GM18507 (cell line): Measurements from ENCODE around the gene HOXB7.

Experiments used
- DNase-seq: peaks from one replicate; pipeline ENCODE4 v3.0.0; 2011; ENCODE audit warnings: low read depth; ENCODE audit not compliant: insufficient read length; ENCODE audit errors: extremely low spot score
- FAIRE-seq: peaks from 2 replicates; lab custom pipeline; 2011; peaks lifted over from hg19 to GRCh38; lab: Jason Lieb, UNC

HOXB7 gene

GRCh38 chr17:48612854-48613691, 2.3 kb upstream of the HOXB7 start:
- DNase-seq = no peak
- peak; percentile 52 for FAIRE-seq

DNA sequence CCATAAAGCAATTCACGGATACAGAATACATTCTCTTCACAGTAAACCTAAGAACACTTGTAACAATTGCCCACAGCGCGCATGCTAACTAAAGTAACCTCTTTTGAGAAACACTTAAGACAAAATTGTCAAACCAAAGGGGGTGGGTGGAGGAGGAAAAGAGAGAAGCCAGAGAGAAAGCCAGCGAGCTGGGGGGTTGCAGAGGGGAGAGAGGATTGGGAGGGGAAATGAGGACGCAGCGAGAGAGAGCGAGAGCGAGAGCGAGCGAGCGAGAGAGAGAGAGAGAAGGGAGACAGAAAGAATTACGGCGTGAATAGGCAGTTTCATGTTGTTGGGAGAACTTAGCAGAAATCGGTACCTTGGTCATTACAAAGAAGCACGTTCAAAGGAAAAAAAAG, 1.6 kb upstream of the HOXB7 start:
- DNase-seq (no peak), FAIRE-seq (no peak)

- DNase-seq (no peak), FAIRE-seq (peak; percentile 5)
Measured at GRCh38 chr17:48611681-48612455, 1.1 kb upstream of the HOXB7 start.

GRCh38 chr17:48611213-48611612, 396 bp upstream of the HOXB7 start:
- DNase-seq (no peak), FAIRE-seq (no peak)

- no peak for FAIRE-seq
- no peak for DNase-seq
Measured at GRCh38 chr17:48609759-48610281, 997 bp downstream of the HOXB7 start.

- FAIRE-seq (no peak), DNase-seq (no peak)
Measured at GRCh38 chr17:48609033-48609432, 1.8 kb downstream of the HOXB7 start.

DNA sequence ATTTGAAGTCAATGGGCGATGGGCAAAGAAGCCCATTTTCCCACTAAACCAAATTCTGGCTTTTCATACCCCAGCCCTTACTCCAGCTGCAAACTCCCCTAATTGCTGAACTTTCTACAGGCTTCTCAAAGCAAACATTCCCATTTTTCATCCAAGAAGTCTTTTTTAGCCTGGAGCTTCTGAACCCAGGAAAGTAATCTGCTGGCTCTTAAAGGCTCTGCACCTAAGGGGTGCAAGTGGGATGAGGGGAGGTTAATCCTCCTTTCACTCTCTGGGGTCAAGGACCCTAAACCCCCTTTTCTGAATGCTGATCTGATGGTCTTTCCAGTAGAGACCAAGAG, 2.4 kb downstream of the HOXB7 start:
- DNase-seq = no peak
- FAIRE-seq = no peak

DNA sequence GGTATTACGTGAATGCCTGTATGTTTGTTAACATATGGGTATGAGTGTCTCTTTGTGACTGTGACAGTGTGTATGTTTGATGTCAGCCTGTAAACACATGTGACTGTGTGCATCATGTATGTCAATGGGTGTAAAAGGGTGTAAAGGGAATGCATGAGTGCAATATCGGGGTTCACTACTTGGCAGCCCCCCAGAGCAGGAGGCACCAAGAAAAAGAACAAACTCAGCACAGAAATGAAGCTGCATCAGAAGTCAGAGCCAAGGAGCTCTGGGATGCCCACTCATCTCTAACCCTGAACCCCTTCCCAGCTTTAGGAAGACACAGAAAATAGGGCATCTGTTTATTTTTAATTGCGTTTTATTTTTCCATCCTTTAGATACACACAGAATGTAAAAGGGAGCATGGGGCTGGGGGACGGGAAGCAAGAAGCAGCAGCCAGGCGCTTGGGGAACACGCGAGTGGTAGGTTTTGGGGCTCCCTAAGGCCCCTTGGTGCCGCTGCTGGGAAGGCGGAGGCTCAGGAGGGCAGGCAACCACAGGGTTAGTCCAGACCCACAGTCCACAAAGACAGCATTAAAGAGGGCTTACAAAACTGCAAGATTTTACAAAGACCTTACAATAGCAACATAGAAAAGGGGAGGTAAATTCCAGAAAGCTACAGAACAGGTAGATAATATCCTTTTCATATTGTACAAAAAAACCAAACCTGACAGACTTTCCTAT, 3.8 kb downstream of the HOXB7 start:
- no peak for DNase-seq
- no peak for FAIRE-seq

DNA sequence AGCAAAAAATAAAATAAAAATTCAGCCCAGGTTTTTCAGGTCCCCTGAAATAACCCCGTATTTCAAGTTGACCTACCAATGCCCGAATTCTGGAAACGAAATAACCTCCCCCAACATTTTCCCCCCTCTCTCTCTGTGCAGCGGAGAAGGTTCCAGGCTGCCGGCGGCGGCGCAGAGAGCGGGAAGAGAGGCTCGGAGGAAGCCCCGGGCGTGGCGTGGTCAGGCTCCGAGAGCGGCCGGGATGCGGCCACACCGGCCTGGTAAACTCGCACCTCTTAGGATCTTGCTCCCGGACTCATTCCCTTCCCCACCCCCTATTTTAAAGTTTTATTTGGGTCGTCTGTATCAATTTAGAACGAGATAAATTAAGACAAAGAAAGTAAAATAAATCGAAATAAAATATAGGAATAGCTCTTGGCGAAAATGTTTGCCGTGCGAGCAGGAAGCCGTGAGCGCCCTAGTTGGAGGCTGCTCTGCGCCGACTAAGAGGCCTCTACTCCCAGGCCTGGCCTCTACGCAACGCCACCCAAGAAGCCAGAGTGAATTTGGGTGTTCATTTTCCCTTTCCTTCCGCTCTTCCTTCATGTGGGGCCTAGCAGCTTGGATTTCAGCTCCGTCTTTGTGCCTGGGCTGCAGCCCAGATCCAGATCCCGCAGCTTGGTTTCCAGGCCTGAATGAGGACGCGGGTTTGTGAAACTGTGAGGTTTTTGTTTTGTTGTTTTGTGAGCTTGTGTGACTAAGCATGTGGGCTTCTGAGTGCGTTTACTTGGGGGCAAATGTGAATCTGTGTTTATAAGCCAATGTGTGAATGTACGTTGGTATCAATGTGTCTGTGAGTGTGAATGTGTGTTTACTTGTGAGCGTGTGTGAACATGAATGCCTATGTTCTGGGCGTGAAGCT, 4.6 kb downstream of the HOXB7 start:
- DNase-seq (no peak), FAIRE-seq (no peak)

- FAIRE-seq (no peak), DNase-seq (no peak)
Measured at GRCh38 chr17:48605409-48605919, 5.4 kb downstream of the HOXB7 start.

DNA sequence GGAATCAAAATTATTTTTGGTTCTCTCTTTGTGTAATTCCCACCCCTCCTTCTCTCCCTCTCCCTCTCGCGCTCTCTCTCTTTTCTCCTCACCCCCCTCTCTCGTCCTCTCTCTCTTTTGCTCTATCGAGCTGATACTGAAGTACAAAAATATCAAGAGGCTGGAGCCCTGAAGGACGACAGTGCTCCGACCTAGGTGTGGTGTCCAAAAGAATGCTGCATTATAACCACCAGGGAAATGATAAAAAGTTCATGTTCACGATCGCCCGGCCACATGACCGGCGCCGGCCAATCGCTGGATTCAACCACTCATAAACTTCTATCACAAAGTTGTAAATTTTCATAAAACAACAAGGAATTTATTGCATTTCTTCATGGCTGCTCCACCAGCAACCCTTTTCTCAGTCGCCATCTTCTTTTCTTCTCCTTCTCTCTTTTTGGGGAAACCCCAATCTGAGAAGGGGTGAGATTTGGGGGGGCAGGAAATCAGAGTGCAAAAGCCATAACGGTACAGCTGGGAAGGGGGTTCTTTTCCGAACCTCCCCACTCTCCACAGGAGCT, 6.0 kb downstream of the HOXB7 start, which contains the start of gene HOXB6:
Gene HOXB6, minus strand, starts transcription at position 217 of the 560 bp plus-strand sequence. CDS start 6,836 bp downstream, outside the sequence.
- no peak for DNase-seq

DNA sequence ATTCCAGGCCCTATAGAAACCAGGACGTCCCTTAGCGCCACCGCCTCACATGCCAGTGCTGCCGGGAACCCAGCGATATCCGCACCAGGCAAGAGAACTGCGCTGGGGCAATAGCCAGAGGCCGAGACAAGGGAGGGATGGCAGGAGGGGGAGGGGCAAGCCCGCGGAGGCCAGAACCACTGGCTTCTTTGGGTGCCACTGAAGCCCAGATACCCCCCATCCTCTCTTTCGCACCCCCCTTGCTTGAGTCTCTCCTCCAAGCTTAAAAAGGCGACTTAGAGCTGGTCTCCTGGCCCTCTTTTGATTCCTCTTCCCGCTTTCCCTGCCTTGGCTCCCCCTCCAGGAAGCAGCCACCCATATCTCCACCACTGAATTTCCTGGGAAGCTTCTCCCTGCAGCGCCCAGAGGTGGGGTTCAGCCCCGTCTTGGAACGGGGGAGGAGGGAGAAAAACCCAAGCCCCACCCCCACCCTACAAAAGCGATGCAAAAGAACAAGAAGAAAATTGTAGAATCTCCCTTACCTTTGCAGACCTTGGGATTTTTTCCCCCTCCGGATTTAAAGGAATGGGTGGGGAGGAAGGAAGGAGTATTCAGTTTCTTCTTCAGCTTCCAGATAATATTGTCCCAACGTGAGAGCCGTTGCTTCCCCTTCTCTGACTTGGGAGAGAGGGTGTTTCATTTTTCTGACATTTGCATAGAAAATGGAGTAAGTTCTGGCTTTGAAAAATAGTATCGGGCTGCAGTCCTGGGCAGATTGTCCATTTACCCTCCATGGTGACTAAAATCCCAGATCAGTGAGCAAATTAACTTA, 6.7 kb downstream of the HOXB7 start:
- DNase-seq = no peak
- FAIRE-seq = no peak

More for the DNA sequence above, 6.0 kb downstream of the HOXB7 start, which contains the start of gene HOXB6:
- no peak for FAIRE-seq

DNA sequence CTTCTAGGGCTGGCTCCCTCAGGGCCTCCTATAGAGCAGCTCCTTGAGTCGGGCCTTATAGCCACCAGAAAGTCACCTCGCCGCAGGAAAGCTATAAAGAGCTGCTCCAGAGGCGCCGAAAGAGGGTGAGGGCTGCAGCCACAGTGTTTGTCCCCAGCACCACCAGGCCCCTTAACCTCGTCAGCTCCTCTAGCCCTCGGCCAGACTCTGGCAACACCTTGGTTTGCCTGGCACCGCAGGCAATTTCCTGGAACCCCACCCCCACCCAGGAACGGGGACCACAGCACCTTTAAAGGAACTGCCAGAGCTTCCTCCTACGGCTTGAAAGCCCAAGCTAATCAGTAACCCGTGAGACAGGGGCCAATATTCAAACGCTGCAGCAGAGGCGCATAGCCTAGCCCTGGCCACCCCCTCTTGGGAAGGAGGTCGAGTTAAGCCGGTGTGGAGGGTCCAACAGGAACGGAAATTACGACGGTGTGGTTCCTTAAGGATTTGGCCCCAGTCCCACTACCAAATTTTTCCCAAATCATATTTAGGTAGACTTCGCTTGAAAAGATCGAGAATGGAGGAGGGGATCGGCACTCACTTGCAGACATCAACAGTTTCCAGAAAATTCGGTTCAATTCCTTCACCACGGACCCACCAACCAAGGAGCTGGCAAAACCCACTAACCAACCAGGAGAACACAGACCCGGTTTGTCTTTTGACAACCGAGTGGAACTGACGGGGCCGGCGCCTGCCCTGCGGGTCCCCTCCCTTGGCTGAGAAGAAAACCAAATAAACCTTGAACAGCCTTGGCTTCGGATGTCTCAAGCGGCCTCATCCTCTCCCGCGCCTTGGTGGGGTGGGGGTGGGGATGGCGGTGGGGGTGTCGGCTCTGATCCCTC, 9.0 kb downstream of the HOXB7 start:
- DNase-seq (no peak), FAIRE-seq (peak; percentile 36)

- DNase-seq (no peak), FAIRE-seq (no peak)
Measured at GRCh38 chr17:48601207-48601538, 9.6 kb downstream of the HOXB7 start.

DNA sequence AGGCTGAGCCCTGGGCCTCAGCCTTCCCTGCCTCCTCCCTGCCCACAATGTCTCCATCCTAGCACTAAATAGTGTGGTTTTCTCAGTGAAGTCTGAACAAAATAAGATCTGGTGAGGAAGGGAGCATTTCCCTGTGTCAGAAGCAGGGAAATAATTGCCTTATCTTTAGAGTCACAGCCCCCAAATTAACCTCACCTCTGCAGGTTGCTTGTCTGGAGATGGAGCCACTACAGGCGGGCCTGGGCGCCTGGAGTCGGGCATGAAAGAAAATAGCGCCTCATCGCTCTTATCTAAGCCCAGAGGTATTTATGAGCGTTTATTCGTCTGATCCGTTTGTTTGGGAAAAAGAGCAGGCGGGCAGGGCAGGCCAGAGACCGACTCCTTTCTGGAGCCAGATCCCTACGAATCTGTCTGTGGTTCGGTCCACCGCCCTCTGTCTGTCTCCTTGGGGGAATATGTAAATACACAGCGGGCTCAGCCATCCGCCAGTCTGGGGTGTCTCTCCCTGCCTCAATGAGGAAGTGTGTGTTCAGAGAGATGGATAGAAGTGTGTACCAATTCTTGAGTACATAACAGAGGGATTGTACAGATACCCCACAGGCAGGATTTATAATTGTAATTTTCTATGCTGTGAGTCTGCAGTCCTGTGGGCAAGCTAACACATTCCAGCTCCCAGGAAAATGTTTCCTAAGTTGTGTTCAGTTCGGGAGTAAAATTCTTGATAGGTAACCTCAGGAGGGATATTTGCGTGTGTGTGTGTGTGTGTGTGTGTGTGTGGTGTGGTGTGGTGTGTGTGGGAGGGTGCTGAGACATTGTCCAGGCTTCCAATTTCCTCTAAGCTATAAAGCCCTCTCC, 10.3 kb downstream of the HOXB7 start:
- DNase-seq (no peak), FAIRE-seq (no peak)

- no peak for FAIRE-seq
- no peak for DNase-seq
Measured at GRCh38 chr17:48599354-48599753, 11.5 kb downstream of the HOXB7 start.
